Activated naive CD8-positive, alpha-beta T cell treated with anti-CD3 and anti-CD28 coated beads, Interleukin-2, amount 50 U/mL, for 16 hours (primary cell): ENCODE results near the gene PNISR.

Source experiments
- DNase-seq: peaks from one replicate; pipeline ENCODE4 v3.0.0-alpha.2; 2020; ENCODE audit warnings: low read depth, low spot score

PNISR gene

GRCh38 chr6:99409672-99410071 is 15.4 kb downstream of the PNISR start:
- no peak for DNase-seq

GRCh38 chr6:99407076-99407475 is 18.0 kb downstream of the PNISR start:
- no peak for DNase-seq

- no peak for DNase-seq
Observed at GRCh38 chr6:99402448-99402847, 22.7 kb downstream of the PNISR start.

GRCh38 chr6:99397287-99397686 is 27.8 kb downstream of the PNISR start:
- no peak for DNase-seq

- DNase-seq: peak; percentile 29
Observed at GRCh38 chr6:99393698-99394531, 31.2 kb downstream of the PNISR start, which contains the start of gene COQ3. Gene COQ3 (minus strand): TSS chr6:99394195. CDS start chr6:99394179, 16 bp downstream.

- no peak for DNase-seq
Observed at GRCh38 chr6:99393366-99393697, 31.8 kb downstream of the PNISR start.

GRCh38 chr6:99390896-99391295 is 34.2 kb downstream of the PNISR start:
- DNase-seq: no peak

GRCh38 chr6:99384507-99384906 is 40.6 kb downstream of the PNISR start:
- no peak for DNase-seq

- no peak for DNase-seq
Observed at GRCh38 chr6:99378636-99379035, 46.5 kb downstream of the PNISR start.

GRCh38 chr6:99369533-99369932 is 55.6 kb downstream of the PNISR start:
- DNase-seq: no peak

GRCh38 chr6:99366852-99367251 is 58.3 kb downstream of the PNISR start:
- no peak for DNase-seq

GRCh38 chr6:99364026-99364425 is 61.1 kb downstream of the PNISR start:
- no peak for DNase-seq

- DNase-seq: no peak
Observed at GRCh38 chr6:99362678-99363268, 62.3 kb downstream of the PNISR start.

GRCh38 chr6:99359800-99360199 is 65.3 kb downstream of the PNISR start:
- DNase-seq: no peak

GRCh38 chr6:99356641-99357040 is 68.5 kb downstream of the PNISR start:
- DNase-seq: no peak

- DNase-seq: no peak
Observed at GRCh38 chr6:99354983-99355382, 70.1 kb downstream of the PNISR start.

GRCh38 chr6:99353126-99353525 is 72.0 kb downstream of the PNISR start:
- DNase-seq: no peak

- DNase-seq: no peak
Observed at GRCh38 chr6:99350573-99350972, 74.5 kb downstream of the PNISR start.

- DNase-seq: no peak
Observed at GRCh38 chr6:99349171-99350141, 75.7 kb downstream of the PNISR start, which contains the start of gene FAXC. Gene FAXC (minus strand): TSS chr6:99349674. CDS start chr6:99349372, 302 bp downstream.

GRCh38 chr6:99348288-99349170 is 76.6 kb downstream of the PNISR start:
- no peak for DNase-seq
